Germinal center (tissue), 1 donor: ENCODE measurements around the gene PLA2G15.

Source experiments
- DNase-seq: peaks from one replicate; pipeline ENCODE4 v3.0.0; 2012; ENCODE audit warnings: mixed read lengths, low spot score

The PLA2G15 gene

GRCh38 chr16:68233085-68233834 is 11.9 kb upstream of the PLA2G15 start:
- no peak for DNase-seq

GRCh38 chr16:68233835-68234187 is 11.4 kb upstream of the PLA2G15 start:
- no peak for DNase-seq

DNA sequence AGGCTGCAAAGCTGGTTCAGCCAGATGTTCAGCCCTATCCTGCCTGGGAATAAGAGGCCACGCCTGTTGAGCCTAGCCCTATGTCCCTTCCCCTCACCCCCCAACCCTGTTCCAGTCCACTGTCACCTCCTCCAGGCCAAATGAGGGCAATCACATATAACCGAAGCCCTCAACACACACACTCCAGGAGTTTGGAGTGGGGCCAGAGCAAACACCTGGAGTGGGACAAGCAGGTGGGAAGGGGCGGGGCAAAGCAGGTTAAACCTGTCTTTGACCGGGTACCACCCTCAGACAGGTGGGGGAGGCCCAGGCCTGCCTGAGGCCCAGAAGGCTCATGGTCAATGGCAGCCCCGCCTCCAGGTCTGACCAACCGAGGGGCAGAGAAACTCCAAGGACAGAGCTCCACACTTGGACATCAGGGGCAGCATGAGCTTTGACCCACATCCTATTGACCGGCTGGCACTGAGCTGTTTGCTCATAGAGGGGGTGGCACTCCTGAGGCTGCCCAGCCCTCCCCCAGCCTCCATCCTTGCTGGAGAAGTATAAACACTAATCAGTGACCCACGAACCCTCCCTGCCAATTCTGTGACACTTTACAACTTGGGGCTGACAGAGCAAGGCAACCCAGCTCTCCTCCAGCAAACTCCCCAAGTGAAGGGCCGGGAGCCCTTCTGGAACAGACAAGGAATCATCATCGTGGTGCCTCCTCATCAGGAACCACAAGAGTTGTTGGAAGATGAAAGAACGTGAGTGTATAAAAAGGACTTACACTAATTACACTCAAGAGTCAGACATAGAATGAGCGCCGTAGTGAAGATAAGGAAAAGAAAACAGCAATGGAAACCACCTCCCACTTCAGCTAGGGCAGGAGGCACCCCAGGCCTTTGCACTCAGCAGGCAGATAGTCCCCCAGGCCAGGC is 10.7 kb upstream of the PLA2G15 start:
- DNase-seq = no peak

- no peak for DNase-seq
Measured at GRCh38 chr16:68235108-68235886, 9.9 kb upstream of the PLA2G15 start.

DNA sequence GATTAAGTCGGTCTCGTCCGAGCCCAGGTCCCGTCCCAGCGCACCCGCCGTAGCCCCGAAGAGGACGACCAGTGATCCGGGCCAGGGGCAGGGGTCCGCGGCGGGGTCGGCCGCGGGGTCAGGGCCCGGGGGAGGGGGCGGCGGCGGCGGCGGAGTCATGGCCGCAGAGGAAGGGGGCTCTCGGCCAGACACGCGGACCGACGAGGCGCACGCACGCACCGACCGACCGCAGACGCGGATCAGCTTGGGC is 9.4 kb upstream of the PLA2G15 start, which contains the start of gene ESRP2:
Gene ESRP2 (minus strand): TSS at position 241 of the 250 bp plus-strand sequence. CDS start 82 bp downstream, at position 159.
- no peak for DNase-seq

DNA sequence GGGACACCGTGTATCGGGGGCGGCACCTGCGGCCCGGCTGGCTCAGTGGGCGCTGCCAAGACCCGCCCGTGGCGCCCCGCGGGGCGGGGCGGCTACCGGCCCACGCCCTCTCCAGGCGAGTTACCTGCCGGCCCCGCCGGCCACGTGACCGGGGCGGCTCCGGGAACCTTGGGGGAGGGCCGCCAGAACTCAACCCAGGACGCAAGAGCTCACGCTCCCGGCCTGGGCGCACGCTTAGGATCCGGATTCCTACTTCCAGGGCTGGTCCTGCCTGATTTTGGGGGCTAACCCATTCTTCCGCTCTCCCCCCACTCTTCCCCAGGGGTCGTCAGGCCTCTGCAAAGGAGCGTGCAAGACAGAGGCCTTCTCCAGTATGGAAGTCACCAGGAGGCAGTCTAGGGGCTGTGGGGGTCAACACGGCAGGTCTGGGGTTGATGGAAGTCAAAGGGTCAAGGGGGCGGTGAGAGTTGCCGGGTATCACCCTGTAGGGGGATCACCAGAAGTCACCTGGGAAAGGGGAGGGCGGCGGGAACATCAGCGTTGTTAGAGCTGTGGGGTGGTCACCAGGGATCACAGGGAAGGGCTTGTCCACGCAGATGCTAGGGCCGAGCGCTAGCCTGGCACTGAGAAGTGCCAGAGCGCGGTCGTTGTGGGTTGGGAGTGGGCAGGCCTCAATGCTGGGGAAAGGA is 8.9 kb upstream of the PLA2G15 start:
- DNase-seq = peak; percentile 71

- DNase-seq = peak; percentile 50
Measured at GRCh38 chr16:68236826-68237242, 8.3 kb upstream of the PLA2G15 start.

- peak; percentile 93 for DNase-seq
Measured at GRCh38 chr16:68237243-68238028, 7.7 kb upstream of the PLA2G15 start.

- no peak for DNase-seq
Measured at GRCh38 chr16:68238029-68238345, 7.2 kb upstream of the PLA2G15 start.

GRCh38 chr16:68242085-68242484 is 3.1 kb upstream of the PLA2G15 start:
- no peak for DNase-seq

DNA sequence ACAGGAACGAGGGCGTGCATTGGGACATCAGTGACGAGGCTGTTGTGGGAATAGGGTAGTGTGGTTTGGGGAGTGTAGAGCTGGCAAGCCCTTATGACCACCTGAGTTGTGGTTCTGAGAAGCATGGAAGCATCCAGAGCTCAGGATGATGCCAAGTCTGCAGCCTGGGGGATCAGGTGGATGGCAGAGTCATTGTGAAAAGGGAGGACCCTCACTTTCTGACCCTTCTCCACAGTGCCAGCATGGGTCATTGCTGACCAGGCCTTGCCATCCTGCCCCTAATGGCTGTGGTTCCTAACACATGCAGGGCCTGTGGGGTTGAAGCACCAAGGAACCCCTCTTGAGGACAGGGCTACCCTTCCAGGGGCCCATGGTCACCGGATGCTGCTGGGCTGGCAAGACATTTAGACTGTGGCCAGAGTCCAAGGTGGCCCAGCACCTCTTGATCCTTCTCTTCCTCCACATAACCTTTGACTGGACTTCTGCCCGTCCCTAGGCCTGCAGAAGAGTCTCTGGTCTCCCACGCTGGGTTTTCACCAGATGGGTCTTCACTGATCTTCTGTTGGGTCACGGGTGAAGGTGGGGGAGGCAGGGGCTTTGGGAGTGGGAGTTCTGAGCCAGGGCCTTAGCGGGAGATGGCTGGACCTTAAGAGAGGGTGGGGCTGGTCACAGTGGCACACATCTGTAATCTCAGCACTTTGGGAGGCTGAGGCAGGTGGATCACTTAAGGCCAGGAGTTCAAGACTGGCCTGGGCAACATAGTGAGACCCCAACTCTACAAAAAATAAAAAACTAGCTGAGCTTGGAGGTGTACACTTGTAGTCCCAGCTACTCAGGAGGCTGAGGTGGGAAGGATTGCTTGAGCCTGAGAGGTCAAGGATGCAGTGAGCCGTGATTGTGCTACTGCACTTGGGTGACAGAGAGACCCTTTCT is 2.0 kb upstream of the PLA2G15 start:
- DNase-seq = no peak

DNA sequence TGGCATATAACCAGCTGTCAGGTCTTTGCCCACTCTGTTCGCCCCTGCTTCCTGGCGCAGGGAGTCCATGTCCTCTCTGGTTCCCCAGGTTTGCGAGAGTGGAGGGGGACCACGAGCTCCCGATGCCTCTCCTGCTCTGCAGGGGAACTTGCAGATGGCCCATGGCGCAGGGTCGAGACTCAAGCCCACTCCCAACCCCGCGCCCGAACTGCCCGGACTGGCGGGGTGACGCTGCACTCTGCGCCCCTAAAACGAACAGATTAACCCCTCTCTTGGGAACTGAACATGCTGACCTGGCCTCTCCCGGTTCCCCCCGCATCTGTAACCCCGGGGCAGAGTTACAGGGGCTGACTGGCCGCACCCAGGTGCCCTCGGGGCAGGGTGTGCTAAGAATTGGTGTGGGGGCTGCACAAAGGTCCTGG is 681 bp upstream of the PLA2G15 start:
- DNase-seq = no peak

- no peak for DNase-seq
Measured at GRCh38 chr16:68246121-68246520, 948 bp downstream of the PLA2G15 start.

DNA sequence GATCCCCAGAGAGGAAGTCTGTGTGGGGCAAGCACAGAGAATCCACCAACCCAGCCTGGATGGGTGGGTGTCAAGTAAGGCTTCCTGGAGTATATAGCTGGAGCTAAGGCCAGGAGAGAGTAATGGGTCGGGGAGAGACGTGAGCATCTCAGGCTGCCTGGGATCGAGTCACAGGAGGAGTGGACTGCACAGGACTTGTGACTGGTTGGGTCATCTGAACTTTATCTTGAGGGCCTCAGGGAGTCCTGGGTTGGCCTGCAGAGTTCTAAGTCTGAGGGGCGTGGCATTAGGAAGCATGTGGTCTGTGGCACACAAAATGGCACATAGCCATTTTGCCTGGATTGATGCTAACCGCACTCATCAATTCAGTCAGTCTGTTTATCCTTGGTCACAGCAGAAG is 1.5 kb downstream of the PLA2G15 start:
- DNase-seq = no peak

- no peak for DNase-seq
Measured at GRCh38 chr16:68247400-68247799, 2.2 kb downstream of the PLA2G15 start.

GRCh38 chr16:68247932-68248331 is 2.8 kb downstream of the PLA2G15 start:
- DNase-seq = no peak

DNA sequence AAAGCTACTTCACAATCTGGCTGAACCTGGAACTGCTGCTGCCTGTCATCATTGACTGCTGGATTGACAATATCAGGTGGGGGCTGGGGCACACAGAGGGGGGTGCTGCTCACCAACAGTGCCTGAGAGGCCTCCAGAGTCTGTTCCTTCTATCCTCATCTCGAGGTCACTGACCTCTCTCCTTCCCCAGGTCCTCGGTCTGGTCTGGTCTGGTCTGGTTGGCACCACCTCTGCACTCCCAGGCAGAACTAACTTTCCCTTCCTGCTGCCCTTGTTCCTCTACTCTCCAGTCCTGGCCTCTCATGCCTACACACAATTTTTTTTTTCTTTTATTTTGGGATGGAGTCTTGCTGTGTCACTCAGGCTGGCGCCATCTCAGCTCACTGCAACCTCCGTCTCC is 4.2 kb downstream of the PLA2G15 start:
- no peak for DNase-seq

GRCh38 chr16:68250951-68251350 is 5.8 kb downstream of the PLA2G15 start:
- DNase-seq = no peak

DNA sequence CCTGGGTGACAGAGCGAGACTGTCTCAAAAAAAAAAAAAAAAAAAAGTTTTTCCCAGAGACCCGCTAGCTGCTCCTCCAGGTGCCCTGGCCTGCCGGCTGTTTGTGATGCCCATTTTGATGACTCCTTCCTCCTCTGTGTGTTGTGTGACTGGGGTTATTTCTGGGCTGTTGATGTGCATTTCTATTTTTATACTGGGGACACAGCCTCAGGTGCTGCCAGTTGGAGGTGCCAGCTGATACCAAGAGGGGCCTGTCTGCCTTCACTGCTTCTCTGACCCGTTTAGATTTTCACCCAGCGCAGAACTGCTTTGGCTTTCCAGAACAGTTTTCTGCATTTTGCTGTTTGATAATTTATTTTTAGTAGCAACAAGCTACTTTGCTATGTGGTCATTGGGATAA is 6.7 kb downstream of the PLA2G15 start:
- DNase-seq = no peak

DNA sequence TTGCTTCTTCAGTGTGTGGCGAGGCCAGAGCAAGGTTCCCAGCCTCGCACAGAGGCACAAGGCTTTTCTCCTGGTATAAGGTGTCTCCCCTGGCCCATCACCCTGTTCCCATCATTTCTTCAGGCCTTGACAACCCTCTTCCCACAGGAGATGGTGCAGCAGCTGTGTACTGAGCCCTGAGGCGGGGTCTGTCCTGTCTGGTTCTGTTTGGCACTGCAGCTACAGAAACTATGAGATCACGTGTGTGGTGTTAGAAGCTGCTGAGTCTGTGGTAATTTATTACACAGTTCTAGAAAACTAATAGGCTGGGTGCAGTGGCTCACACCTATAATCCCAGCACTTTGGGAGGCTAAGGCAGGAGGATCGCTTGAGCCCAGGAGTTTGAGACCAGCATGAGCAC is 7.2 kb downstream of the PLA2G15 start:
- no peak for DNase-seq
